ENCODE measurements around the gene MPZL2.
A peak's percentile ranks its signal among the peaks of the same experiment; 100 is the strongest.

MPZL2 gene

GRCh38 chr11:118207079-118207478 lies 57.0 kb downstream of the MPZL2 start:
- Mint-ChIP-seq H3K4me1 (peaks cover 5% of the 10 kb centered on the region), H3K9me3 (no peaks in the 10 kb centered on the region), H3K27ac (peak overlapping the region in 1 of 3 experiments; percentile 12), H3K27me3 (ENCODE audit: low read depth) (peaks cover 53% of the 10 kb centered on the region), H3K36me3 (ENCODE audit: low read depth) (no peaks in the 10 kb centered on the region), H3K4me3 (no peak overlapping the region)
- TF ChIP-seq CTCF (IDR thresholded peaks at IDR 0.05; ENCODE audit: unreplicated experiment in 3 of 3), result no peak

- Mint-ChIP-seq H3K9me3 (no peaks in the 10 kb centered on the region), H3K4me3 (no peak overlapping the region), H3K4me1 (peaks cover 5% of the 10 kb centered on the region), H3K27me3 (ENCODE audit: low read depth) (peaks cover 47% of the 10 kb centered on the region), H3K36me3 (ENCODE audit: low read depth) (no peaks in the 10 kb centered on the region), H3K27ac (peak overlapping the region in 2 of 3 experiments; percentile 12 to 56)
- no peak for TF ChIP-seq CTCF (IDR thresholded peaks at IDR 0.05; ENCODE audit: unreplicated experiment in 3 of 3)
These were observed 57.6 kb downstream of the MPZL2 start for GRCh38 chr11:118206391-118207031.

GRCh38 chr11:118205606-118206378 lies 58.3 kb downstream of the MPZL2 start:
- Mint-ChIP-seq H3K4me1 (peaks cover 1% of the 10 kb centered on the region), H3K27me3 (ENCODE audit: low read depth) (peaks cover 40% of the 10 kb centered on the region), H3K4me3 (no peak overlapping the region), H3K9me3 (no peaks in the 10 kb centered on the region), H3K36me3 (ENCODE audit: low read depth) (no peaks in the 10 kb centered on the region), H3K27ac (peak overlapping the region in 2 of 3 experiments; percentile 12 to 56)
- TF ChIP-seq CTCF (IDR thresholded peaks at IDR 0.05; ENCODE audit: unreplicated experiment in 3 of 3), result no peak

Measured in nephron (organoid).